Calu3 (cell line): ENCODE results near the gene BRF1. TPM values are rescaled to one million over a fixed set of nuclear protein-coding genes. Genes with fewer than 3 reads are reported as not detected.

Experiments
- BruUV-seq: library from RNA; stranded (reverse); fragments of 400-500 nt; replicated peaks from 2 replicates; lab custom pipeline; 2021; lab: Mats Ljungman, UMichigan
- CTCF ChIA-PET: fragments of 300-600 bp; sonication (Branson Sonifier 250); formaldehyde crosslinking; loops from one replicate; lab custom pipeline; 2022; ENCODE audit warnings: antibody characterized with exemption; lab: Charles Lee
- DNase-seq: peaks from one replicate; pipeline ENCODE4 v3.0.0; 2022
- H3K27ac Mint-ChIP-seq: one replicate; pipeline ENCODE4 v1.8.0; 2022; ENCODE audit warnings: mixed read lengths; ENCODE audit not compliant: unreplicated experiment
- H3K27me3 Mint-ChIP-seq: one replicate; pipeline ENCODE4 v1.8.0; 2022; ENCODE audit warnings: mixed read lengths; ENCODE audit not compliant: unreplicated experiment
- H3K36me3 Mint-ChIP-seq: one replicate; pipeline ENCODE4 v1.8.0; 2022; ENCODE audit warnings: mild to moderate bottlenecking, moderate library complexity, mixed read lengths; ENCODE audit not compliant: insufficient read depth, unreplicated experiment
- H3K4me1 Mint-ChIP-seq: one replicate; pipeline ENCODE4 v1.8.0; 2022; ENCODE audit warnings: mild to moderate bottlenecking, low read depth, mixed read lengths; ENCODE audit not compliant: unreplicated experiment
- H3K4me3 Mint-ChIP-seq: one replicate; pipeline ENCODE4 v1.8.0; 2022; ENCODE audit warnings: mild to moderate bottlenecking, low read depth, moderate library complexity, mixed read lengths; ENCODE audit not compliant: unreplicated experiment
- H3K9me3 Mint-ChIP-seq: one replicate; pipeline ENCODE4 v1.8.0; 2022; ENCODE audit warnings: low read depth, mixed read lengths; ENCODE audit not compliant: unreplicated experiment
- intact Hi-C: fragments of 100-400 bp; cut with micrococcal nuclease; formaldehyde crosslinking; loops from one replicate; pipeline ENCODE4 v1.10.0; 2022; ENCODE audit not compliant: unreplicated experiment
- total RNA-seq: library from RNA; stranded (reverse); gene quantifications from 2 replicates; pipeline ENCODE4 v1.2.3, GENCODE V29; 2022
- TF ChIP-seq, protein P1 (sequence below): fragments of 200-600 bp; IDR thresholded peaks from one replicate; pipeline ENCODE4 v1.8.0; 2022; ENCODE audit warnings: antibody characterized with exemption; ENCODE audit not compliant: unreplicated experiment

The BRF1 gene
- total RNA-seq, 1 experiment from 2014 or later, result 38.4 TPM

DNA sequence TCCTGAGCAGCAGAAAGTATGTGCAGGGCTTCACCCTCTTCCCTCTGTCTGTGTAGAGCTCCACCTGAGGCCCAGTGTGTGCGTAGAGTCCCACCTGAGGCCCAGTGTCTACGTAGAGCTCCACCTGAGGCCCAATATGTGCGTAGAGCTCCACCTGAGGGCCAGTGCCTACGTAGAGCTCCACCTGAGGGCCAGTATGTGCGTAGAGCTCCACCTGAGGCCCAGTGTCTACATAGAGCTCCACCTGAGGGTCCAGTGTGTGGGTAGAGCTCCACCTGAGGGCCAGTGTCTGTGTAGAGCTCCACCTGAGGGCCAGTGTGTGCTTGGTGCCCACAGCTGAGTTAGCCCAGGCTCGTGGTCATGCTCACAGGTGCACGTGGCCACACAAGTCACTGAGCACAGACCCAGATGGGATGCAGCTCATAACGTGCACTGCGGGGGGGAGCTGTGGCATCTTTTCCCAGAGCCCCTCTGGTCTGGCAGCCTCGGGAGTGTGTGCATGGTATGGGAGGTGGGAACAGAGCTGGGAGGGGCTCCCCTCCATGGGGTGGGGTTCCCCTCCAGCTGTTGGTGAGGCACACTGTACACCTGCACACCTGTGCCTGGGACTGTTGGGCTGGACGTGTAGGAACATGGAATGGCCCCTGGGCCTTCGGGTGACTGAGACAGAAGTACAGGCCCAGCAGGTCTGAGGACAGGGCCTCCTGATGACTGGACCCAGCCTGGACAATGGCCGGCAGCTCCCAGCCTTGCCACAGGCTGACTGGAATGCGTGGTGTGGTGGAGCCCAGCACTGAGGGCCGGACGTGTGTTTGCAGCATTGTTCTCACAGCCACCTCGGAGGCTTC lies 33.8 kb upstream of the BRF1 start:
- peaks cover 6% of the 10 kb centered on the region for H3K36me3 Mint-ChIP-seq
- no peak overlapping the region for H3K4me3 Mint-ChIP-seq
- no peaks in the 10 kb centered on the region for H3K9me3 Mint-ChIP-seq
- TF ChIP-seq, protein P1, sequence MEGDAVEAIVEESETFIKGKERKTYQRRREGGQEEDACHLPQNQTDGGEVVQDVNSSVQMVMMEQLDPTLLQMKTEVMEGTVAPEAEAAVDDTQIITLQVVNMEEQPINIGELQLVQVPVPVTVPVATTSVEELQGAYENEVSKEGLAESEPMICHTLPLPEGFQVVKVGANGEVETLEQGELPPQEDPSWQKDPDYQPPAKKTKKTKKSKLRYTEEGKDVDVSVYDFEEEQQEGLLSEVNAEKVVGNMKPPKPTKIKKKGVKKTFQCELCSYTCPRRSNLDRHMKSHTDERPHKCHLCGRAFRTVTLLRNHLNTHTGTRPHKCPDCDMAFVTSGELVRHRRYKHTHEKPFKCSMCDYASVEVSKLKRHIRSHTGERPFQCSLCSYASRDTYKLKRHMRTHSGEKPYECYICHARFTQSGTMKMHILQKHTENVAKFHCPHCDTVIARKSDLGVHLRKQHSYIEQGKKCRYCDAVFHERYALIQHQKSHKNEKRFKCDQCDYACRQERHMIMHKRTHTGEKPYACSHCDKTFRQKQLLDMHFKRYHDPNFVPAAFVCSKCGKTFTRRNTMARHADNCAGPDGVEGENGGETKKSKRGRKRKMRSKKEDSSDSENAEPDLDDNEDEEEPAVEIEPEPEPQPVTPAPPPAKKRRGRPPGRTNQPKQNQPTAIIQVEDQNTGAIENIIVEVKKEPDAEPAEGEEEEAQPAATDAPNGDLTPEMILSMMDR, result no peak
- CTCF ChIA-PET, result no interaction called here
- no peak for DNase-seq
- H3K27ac Mint-ChIP-seq, result no peak overlapping the region
- no peaks in the 10 kb centered on the region for H3K4me1 Mint-ChIP-seq
- no TSS peak for BruUV-seq
- H3K27me3 Mint-ChIP-seq, result no peaks in the 10 kb centered on the region
- intact Hi-C loops, result no loop called here

DNA sequence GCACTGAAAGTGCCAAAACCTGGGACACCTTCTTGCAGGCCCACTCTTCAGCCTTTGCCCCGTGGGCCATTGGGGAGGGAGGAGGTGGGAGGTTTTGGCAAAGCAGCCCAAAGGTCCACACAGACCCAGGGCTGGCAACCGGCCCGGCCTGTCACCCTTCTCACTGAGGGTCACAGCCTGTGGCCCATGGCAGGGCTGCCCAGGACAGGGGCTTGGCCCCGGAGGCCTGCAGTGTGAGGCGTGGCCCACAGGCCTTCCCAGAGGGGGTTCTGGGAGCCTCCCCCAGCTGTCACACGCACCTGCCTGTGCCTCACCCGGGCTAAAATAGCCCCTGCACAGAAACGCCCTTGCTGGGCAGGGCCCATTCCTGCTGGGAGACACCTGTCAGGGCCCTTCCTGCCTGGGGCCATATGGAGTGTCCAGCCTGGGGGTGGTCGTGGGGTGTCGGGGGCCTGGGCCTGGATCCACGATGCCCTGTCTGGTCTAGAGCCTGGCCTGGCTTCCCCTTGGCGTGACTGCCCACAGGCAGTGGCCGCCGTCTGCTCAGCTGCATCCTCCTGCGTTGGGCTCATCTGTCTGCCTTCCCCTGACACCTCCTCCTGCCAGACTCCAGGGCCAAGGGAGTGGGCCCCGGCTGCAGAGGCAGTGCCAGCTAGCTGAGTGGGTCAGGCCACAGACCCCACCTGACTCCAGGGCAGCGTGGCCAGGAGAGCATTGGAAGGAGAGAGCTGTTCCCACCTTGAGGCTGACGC lies 33.0 kb upstream of the BRF1 start:
- no peaks in the 10 kb centered on the region for H3K9me3 Mint-ChIP-seq
- no peak overlapping the region for H3K4me3 Mint-ChIP-seq
- TF ChIP-seq, protein P1, result no peak
- H3K4me1 Mint-ChIP-seq, result no peaks in the 10 kb centered on the region
- H3K27me3 Mint-ChIP-seq, result no peaks in the 10 kb centered on the region
- DNase-seq, result no peak
- no TSS peak for BruUV-seq
- peaks cover 6% of the 10 kb centered on the region for H3K36me3 Mint-ChIP-seq
- CTCF ChIA-PET, result interaction anchor here (0.6 kb wide), 1 partner anchor 28 kb away, joined by 4 read pairs; no protein-coding TSS in a partner anchor
- H3K27ac Mint-ChIP-seq, result no peak overlapping the region
- intact Hi-C loops, result no loop called here

DNA sequence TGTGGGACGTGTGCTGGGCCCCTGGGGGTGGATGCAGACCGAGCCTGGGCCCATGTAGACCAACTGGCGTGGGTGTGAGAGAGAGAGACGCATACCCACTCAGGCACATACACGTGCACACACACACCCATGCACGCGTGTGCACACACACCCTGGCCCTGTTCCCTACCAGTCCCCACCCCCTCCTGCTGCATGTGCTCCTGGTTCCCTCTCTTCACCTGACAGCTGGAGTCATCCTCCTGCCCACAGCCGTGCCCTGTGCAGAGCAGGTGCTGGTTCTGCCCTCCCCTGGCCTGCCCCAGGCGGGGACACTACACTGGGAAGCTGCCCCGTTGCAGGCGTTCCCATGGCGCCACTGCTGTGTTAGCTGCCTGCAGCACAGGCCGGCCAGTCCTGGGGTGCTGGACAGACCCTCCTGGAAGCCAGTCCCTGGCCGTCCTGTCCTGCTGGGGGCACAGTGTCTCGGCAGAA lies 32.3 kb upstream of the BRF1 start:
- Mint-ChIP-seq H3K4me3 (no peak overlapping the region), H3K9me3 (no peaks in the 10 kb centered on the region), H3K27me3 (no peaks in the 10 kb centered on the region), H3K4me1 (no peaks in the 10 kb centered on the region), H3K27ac (no peak overlapping the region), H3K36me3 (peaks cover 6% of the 10 kb centered on the region)
- TF ChIP-seq, protein P1, result no peak
- intact Hi-C loops, result no loop called here
- BruUV-seq, result no TSS peak
- no peak for DNase-seq
- CTCF ChIA-PET, result interaction anchor here (0.5 kb wide), 1 partner anchor 32 kb away, joined by 3 read pairs; no protein-coding TSS in a partner anchor

DNA sequence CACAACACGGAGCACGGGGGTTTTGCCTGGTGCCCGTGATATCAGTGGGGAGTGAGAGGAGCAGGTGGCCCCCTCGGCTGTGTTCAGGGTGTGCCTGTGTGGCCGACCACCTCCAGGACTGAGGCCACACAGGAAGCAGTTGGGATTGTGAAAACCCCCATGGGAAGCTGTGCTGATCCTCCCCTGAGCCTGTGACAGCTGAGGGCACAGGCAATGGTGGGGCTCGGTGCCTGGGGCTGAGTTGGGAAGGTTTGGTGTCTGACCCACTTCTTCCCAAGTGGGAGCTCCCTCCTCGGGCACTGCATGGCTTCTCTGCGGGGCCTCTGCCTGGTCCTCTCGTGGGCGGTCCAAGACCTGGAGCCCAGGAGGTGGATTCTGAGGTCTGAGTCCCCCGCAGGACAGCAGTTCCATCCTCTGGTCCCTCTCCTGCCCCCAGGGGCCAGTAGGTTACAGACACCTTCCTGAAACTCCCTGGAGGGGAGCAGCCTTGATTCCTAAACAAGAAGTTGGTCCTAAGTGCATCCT lies 31.6 kb upstream of the BRF1 start:
- Mint-ChIP-seq H3K27ac (no peak overlapping the region), H3K27me3 (no peaks in the 10 kb centered on the region), H3K4me1 (no peaks in the 10 kb centered on the region), H3K36me3 (peaks cover 6% of the 10 kb centered on the region), H3K4me3 (no peak overlapping the region), H3K9me3 (no peaks in the 10 kb centered on the region)
- intact Hi-C loops, result no loop called here
- TF ChIP-seq, protein P1, result no peak
- BruUV-seq, result no TSS peak
- CTCF ChIA-PET, result interaction anchor here (0.5 kb wide), 1 partner anchor 32 kb away, joined by 3 read pairs; no protein-coding TSS in a partner anchor
- DNase-seq, result no peak
